Endothelial cell of umbilical vein (primary cell): ENCODE measurements around the gene CD81.

Source experiments
- POLR2AphosphoS5 ChIP-seq: IDR thresholded peaks from 2 replicates; pipeline ENCODE4 v1.6.1; 2012; ENCODE audit warnings: low read depth, mild to moderate bottlenecking, control low read depth, low read length, moderate library complexity; ENCODE audit not compliant: insufficient read depth
- TF ChIP-seq, protein P1 (sequence below), 2 donors: IDR thresholded peaks; 1 replicate in 1 of 2; 2 replicates in 1 of 2; pipeline ENCODE4 v1.5.1; 2011; ENCODE audit warnings: low read length in 2 of 2, mild to moderate bottlenecking in 2 of 2, moderate library complexity in 2 of 2, control low read depth in 1 of 2, inconsistent platforms in 1 of 2, low read depth in 1 of 2; ENCODE audit not compliant: insufficient read depth in 1 of 2; ENCODE audit errors: extremely low read depth in 1 of 2

DNA sequence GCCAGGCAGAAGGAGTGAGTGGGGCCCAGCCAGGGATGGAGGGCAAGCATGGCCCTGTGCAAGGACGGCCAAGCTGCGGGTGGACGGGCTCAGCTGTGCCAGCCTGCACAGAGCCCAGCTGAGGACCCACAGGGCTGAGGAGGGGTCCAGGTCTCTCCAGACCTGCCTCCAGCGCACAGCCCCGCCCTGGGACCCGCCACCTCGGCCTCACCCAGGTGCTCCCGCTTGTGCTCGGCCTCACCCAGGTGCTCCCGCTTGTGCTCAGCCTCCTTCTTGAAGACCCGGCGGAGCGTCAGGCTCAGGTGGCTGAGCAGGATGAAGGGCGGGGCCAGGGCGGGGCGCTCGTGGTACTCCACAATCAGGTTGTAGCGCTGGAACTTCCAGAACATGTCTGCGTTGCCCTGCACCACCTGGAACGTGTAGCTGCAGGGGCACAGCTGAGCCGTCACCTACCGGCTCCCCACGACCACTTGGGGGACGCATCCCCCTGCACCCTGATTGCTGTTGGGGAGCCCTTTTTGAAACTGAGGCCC, 29.8 kb downstream of the CD81 start:
- TF ChIP-seq, protein P1, sequence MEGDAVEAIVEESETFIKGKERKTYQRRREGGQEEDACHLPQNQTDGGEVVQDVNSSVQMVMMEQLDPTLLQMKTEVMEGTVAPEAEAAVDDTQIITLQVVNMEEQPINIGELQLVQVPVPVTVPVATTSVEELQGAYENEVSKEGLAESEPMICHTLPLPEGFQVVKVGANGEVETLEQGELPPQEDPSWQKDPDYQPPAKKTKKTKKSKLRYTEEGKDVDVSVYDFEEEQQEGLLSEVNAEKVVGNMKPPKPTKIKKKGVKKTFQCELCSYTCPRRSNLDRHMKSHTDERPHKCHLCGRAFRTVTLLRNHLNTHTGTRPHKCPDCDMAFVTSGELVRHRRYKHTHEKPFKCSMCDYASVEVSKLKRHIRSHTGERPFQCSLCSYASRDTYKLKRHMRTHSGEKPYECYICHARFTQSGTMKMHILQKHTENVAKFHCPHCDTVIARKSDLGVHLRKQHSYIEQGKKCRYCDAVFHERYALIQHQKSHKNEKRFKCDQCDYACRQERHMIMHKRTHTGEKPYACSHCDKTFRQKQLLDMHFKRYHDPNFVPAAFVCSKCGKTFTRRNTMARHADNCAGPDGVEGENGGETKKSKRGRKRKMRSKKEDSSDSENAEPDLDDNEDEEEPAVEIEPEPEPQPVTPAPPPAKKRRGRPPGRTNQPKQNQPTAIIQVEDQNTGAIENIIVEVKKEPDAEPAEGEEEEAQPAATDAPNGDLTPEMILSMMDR (IDR thresholded peaks at IDR 0.05; ENCODE audit: extremely low read depth in 1 of 2, insufficient read depth in 1 of 2, low read depth in 1 of 2, low read length in 2 of 2): no peak
- TF ChIP-seq POLR2AphosphoS5: no peak
